Measurements from ENCODE around the gene PRKN.

DNA sequence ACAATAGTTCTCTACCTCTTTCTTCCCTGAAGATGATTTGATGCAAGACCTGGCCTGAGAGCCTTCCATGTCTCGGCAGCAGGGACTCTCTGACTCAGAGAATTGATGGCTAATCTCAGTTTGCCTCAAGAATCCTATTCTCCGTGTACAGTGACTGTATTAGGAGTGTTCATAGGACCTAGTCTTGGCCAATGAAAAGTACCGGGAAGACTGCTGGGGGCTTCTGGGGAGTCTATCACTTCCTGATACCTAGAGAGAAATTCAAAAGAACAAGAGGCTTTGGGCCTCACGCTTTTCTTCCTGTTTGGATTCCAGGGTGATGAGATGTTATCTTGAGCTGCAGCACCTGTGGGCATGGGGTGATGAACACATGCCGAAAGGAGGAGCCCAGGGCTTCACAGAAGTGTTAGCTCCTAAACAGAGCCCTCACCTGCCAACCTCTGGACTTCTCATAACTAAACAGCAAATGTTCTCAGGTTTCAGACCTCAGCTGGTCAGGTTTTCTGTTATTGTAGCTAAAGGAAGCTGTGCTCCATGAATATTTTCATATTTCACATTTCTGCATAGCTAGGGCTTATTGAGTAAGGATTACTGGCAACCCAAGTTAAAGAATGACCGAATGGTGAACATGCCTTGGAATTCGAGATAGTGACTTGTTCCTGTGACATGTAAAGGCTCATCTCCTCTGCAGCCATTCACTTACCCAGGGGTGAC is 1130.6 kb downstream of the PRKN start:
- TF ChIP-seq, protein P1, sequence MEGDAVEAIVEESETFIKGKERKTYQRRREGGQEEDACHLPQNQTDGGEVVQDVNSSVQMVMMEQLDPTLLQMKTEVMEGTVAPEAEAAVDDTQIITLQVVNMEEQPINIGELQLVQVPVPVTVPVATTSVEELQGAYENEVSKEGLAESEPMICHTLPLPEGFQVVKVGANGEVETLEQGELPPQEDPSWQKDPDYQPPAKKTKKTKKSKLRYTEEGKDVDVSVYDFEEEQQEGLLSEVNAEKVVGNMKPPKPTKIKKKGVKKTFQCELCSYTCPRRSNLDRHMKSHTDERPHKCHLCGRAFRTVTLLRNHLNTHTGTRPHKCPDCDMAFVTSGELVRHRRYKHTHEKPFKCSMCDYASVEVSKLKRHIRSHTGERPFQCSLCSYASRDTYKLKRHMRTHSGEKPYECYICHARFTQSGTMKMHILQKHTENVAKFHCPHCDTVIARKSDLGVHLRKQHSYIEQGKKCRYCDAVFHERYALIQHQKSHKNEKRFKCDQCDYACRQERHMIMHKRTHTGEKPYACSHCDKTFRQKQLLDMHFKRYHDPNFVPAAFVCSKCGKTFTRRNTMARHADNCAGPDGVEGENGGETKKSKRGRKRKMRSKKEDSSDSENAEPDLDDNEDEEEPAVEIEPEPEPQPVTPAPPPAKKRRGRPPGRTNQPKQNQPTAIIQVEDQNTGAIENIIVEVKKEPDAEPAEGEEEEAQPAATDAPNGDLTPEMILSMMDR (IDR thresholded peaks at IDR 0.05; ENCODE audit: low read length), result no peak
- TF ChIP-seq EZH2phosphoT487 (IDR thresholded peaks at IDR 0.05; ENCODE audit: low read length) (no peak), EZH2 (optimal IDR thresholded peaks at IDR 0.05; ENCODE audit: low read depth, low read length) (no peak)
